ENCODE data around the gene ZNF385B.

ZNF385B gene

GRCh38 chr2:179654806-179655205, 206.6 kb downstream of the ZNF385B start:
- Histone ChIP-seq H3K27me3 (replicated peaks; ENCODE audit: control insufficient read depth, insufficient read depth, low read length, poor library complexity, severe bottlenecking) (no peaks in the 10 kb centered on the region), H3K36me3 (ENCODE audit: control insufficient read depth, insufficient read depth, low read length) (no peaks in the 10 kb centered on the region), H3K4me1 (ENCODE audit: control insufficient read depth, insufficient read depth, low read length, poor library complexity, severe bottlenecking) (no peaks in the 10 kb centered on the region), H3K9me3 (ENCODE audit: control insufficient read depth, low read length) (no peaks in the 10 kb centered on the region), H3K4me3 (ENCODE audit: insufficient read depth, low read depth, low read length, poor library complexity, severe bottlenecking) (no peak overlapping the region), H3K27ac (ENCODE audit: insufficient read depth, low read length, poor library complexity, severe bottlenecking) (no peak overlapping the region)
- DNase-seq = no peak

- DNase-seq = no peak
- Histone ChIP-seq H3K27ac (ENCODE audit: insufficient read depth, low read length, poor library complexity, severe bottlenecking) (no peak overlapping the region), H3K27me3 (replicated peaks; ENCODE audit: control insufficient read depth, insufficient read depth, low read length, poor library complexity, severe bottlenecking) (no peaks in the 10 kb centered on the region), H3K4me1 (ENCODE audit: control insufficient read depth, insufficient read depth, low read length, poor library complexity, severe bottlenecking) (no peaks in the 10 kb centered on the region), H3K4me3 (ENCODE audit: insufficient read depth, low read depth, low read length, poor library complexity, severe bottlenecking) (no peak overlapping the region), H3K36me3 (ENCODE audit: control insufficient read depth, insufficient read depth, low read length) (no peaks in the 10 kb centered on the region), H3K9me3 (ENCODE audit: control insufficient read depth, low read length) (no peaks in the 10 kb centered on the region)
Measured at GRCh38 chr2:179652296-179652695, 209.1 kb downstream of the ZNF385B start.

GRCh38 chr2:179650420-179650819, 211.0 kb downstream of the ZNF385B start:
- Histone ChIP-seq H3K36me3 (ENCODE audit: control insufficient read depth, insufficient read depth, low read length) (no peaks in the 10 kb centered on the region), H3K4me1 (ENCODE audit: control insufficient read depth, insufficient read depth, low read length, poor library complexity, severe bottlenecking) (no peaks in the 10 kb centered on the region), H3K4me3 (ENCODE audit: insufficient read depth, low read depth, low read length, poor library complexity, severe bottlenecking) (no peak overlapping the region), H3K9me3 (ENCODE audit: control insufficient read depth, low read length) (no peaks in the 10 kb centered on the region), H3K27me3 (replicated peaks; ENCODE audit: control insufficient read depth, insufficient read depth, low read length, poor library complexity, severe bottlenecking) (no peaks in the 10 kb centered on the region), H3K27ac (ENCODE audit: insufficient read depth, low read length, poor library complexity, severe bottlenecking) (no peak overlapping the region)
- no peak for DNase-seq

GRCh38 chr2:179646862-179647587, 214.4 kb downstream of the ZNF385B start:
- H3K27ac ChIP-seq (ENCODE audit: insufficient read depth, low read length, poor library complexity, severe bottlenecking) = no peak overlapping the region
- H3K36me3 ChIP-seq (ENCODE audit: control insufficient read depth, insufficient read depth, low read length) = no peaks in the 10 kb centered on the region
- no peak overlapping the region for H3K4me3 ChIP-seq (ENCODE audit: insufficient read depth, low read depth, low read length, poor library complexity, severe bottlenecking)
- no peaks in the 10 kb centered on the region for H3K27me3 ChIP-seq (replicated peaks; ENCODE audit: control insufficient read depth, insufficient read depth, low read length, poor library complexity, severe bottlenecking)
- no peak for DNase-seq
- H3K4me1 ChIP-seq (ENCODE audit: control insufficient read depth, insufficient read depth, low read length, poor library complexity, severe bottlenecking) = no peaks in the 10 kb centered on the region
- no peaks in the 10 kb centered on the region for H3K9me3 ChIP-seq (ENCODE audit: control insufficient read depth, low read length)

GRCh38 chr2:179646173-179646769, 215.1 kb downstream of the ZNF385B start:
- H3K36me3 ChIP-seq (ENCODE audit: control insufficient read depth, insufficient read depth, low read length) = no peaks in the 10 kb centered on the region
- H3K4me1 ChIP-seq (ENCODE audit: control insufficient read depth, insufficient read depth, low read length, poor library complexity, severe bottlenecking) = no peaks in the 10 kb centered on the region
- H3K27ac ChIP-seq (ENCODE audit: insufficient read depth, low read length, poor library complexity, severe bottlenecking) = no peak overlapping the region
- DNase-seq = no peak
- no peak overlapping the region for H3K4me3 ChIP-seq (ENCODE audit: insufficient read depth, low read depth, low read length, poor library complexity, severe bottlenecking)
- H3K27me3 ChIP-seq (replicated peaks; ENCODE audit: control insufficient read depth, insufficient read depth, low read length, poor library complexity, severe bottlenecking) = no peaks in the 10 kb centered on the region
- no peaks in the 10 kb centered on the region for H3K9me3 ChIP-seq (ENCODE audit: control insufficient read depth, low read length)

- Histone ChIP-seq H3K27ac (ENCODE audit: insufficient read depth, low read length, poor library complexity, severe bottlenecking) (no peak overlapping the region), H3K4me1 (ENCODE audit: control insufficient read depth, insufficient read depth, low read length, poor library complexity, severe bottlenecking) (no peaks in the 10 kb centered on the region), H3K36me3 (ENCODE audit: control insufficient read depth, insufficient read depth, low read length) (no peaks in the 10 kb centered on the region), H3K27me3 (replicated peaks; ENCODE audit: control insufficient read depth, insufficient read depth, low read length, poor library complexity, severe bottlenecking) (no peaks in the 10 kb centered on the region), H3K9me3 (ENCODE audit: control insufficient read depth, low read length) (no peaks in the 10 kb centered on the region), H3K4me3 (ENCODE audit: insufficient read depth, low read depth, low read length, poor library complexity, severe bottlenecking) (no peak overlapping the region)
- DNase-seq = no peak
Measured at GRCh38 chr2:179645047-179645446, 216.4 kb downstream of the ZNF385B start.

GRCh38 chr2:179642462-179642861, 218.9 kb downstream of the ZNF385B start:
- Histone ChIP-seq H3K27ac (ENCODE audit: insufficient read depth, low read length, poor library complexity, severe bottlenecking) (no peak overlapping the region), H3K27me3 (replicated peaks; ENCODE audit: control insufficient read depth, insufficient read depth, low read length, poor library complexity, severe bottlenecking) (no peaks in the 10 kb centered on the region), H3K36me3 (ENCODE audit: control insufficient read depth, insufficient read depth, low read length) (no peaks in the 10 kb centered on the region), H3K9me3 (ENCODE audit: control insufficient read depth, low read length) (no peaks in the 10 kb centered on the region), H3K4me1 (ENCODE audit: control insufficient read depth, insufficient read depth, low read length, poor library complexity, severe bottlenecking) (no peaks in the 10 kb centered on the region), H3K4me3 (ENCODE audit: insufficient read depth, low read depth, low read length, poor library complexity, severe bottlenecking) (no peak overlapping the region)
- no peak for DNase-seq

GRCh38 chr2:179636995-179637394, 224.4 kb downstream of the ZNF385B start:
- Histone ChIP-seq H3K9me3 (ENCODE audit: control insufficient read depth, low read length) (no peaks in the 10 kb centered on the region), H3K27ac (ENCODE audit: insufficient read depth, low read length, poor library complexity, severe bottlenecking) (no peak overlapping the region), H3K4me1 (ENCODE audit: control insufficient read depth, insufficient read depth, low read length, poor library complexity, severe bottlenecking) (no peaks in the 10 kb centered on the region), H3K27me3 (replicated peaks; ENCODE audit: control insufficient read depth, insufficient read depth, low read length, poor library complexity, severe bottlenecking) (no peaks in the 10 kb centered on the region), H3K4me3 (ENCODE audit: insufficient read depth, low read depth, low read length, poor library complexity, severe bottlenecking) (no peak overlapping the region), H3K36me3 (ENCODE audit: control insufficient read depth, insufficient read depth, low read length) (no peaks in the 10 kb centered on the region)
- no peak for DNase-seq

- no peak overlapping the region for H3K27ac ChIP-seq (ENCODE audit: insufficient read depth, low read length, poor library complexity, severe bottlenecking)
Measured at GRCh38 chr2:179636100-179636980, 225.1 kb downstream of the ZNF385B start.

More at GRCh38 chr2:179636100-179636980, 225.1 kb downstream of the ZNF385B start:
- Histone ChIP-seq H3K27me3 (replicated peaks; ENCODE audit: control insufficient read depth, insufficient read depth, low read length, poor library complexity, severe bottlenecking) (no peaks in the 10 kb centered on the region), H3K9me3 (ENCODE audit: control insufficient read depth, low read length) (no peaks in the 10 kb centered on the region), H3K36me3 (ENCODE audit: control insufficient read depth, insufficient read depth, low read length) (no peaks in the 10 kb centered on the region), H3K4me1 (ENCODE audit: control insufficient read depth, insufficient read depth, low read length, poor library complexity, severe bottlenecking) (no peaks in the 10 kb centered on the region), H3K4me3 (ENCODE audit: insufficient read depth, low read depth, low read length, poor library complexity, severe bottlenecking) (no peak overlapping the region)
- no peak for DNase-seq

Measured in effector memory CD4-positive, alpha-beta T cell (primary cell).